Natural killer cell treated with Interleukin-12 subunit alpha and Interleukin-12 subunit beta and Interleukin-15 and Interleukin-18, amount 100 ng/mL, for 72 hours (primary cell): ENCODE data around the gene CSF2RB. TPM values are rescaled to one million over a fixed set of nuclear protein-coding genes. Genes with fewer than 3 reads are reported as not detected.

Experiments used
- ATAC-seq, 2 donors: fragments of 150-1000 bp; cut with Tn5 transposase in 1 of 2; sonication (Bioruptor Pico), chemical (Tn5 transposase) in 1 of 2; 2 replicates each; pipeline ENCODE4 v1.10.0; 2021
- DNase-seq: peaks from one replicate; pipeline ENCODE4 v3.0.0; 2022; ENCODE audit warnings: low spot score
- H3K27ac Mint-ChIP-seq, 2 donors: 1 replicate in 1 of 2; 2 replicates in 1 of 2; pipeline ENCODE4 v1.8.0; 2022; ENCODE audit warnings: mixed read lengths in 2 of 2, mild to moderate bottlenecking in 1 of 2, moderate library complexity in 1 of 2
- H3K27me3 Mint-ChIP-seq, 2 donors: 1 replicate in 1 of 2; 2 replicates in 1 of 2; pipeline ENCODE4 v1.8.0; 2022; ENCODE audit warnings: mixed read lengths in 2 of 2
- H3K36me3 Mint-ChIP-seq: one replicate; pipeline ENCODE4 v1.8.0; 2022; ENCODE audit warnings: mixed read lengths
- H3K4me1 Mint-ChIP-seq, 2 donors: 1 replicate in 1 of 2; 2 replicates in 1 of 2; pipeline ENCODE4 v1.8.0; 2022; ENCODE audit warnings: low read depth in 2 of 2, mixed read lengths in 2 of 2, mild to moderate bottlenecking in 1 of 2
- H3K4me3 Mint-ChIP-seq: one replicate; pipeline ENCODE4 v1.8.0; 2022; ENCODE audit warnings: mixed read lengths
- H3K9me3 Mint-ChIP-seq: 2 replicates; pipeline ENCODE4 v1.8.0; 2022; ENCODE audit warnings: mixed read lengths
- total RNA-seq, 2 donors: library from RNA; stranded (reverse); gene quantifications; one replicate each; pipeline ENCODE4 v1.2.3, GENCODE V29; 2022

Gene CSF2RB
- total RNA-seq, 2 donors from 2014 or later = 5.0 to 47.9 TPM

DNA sequence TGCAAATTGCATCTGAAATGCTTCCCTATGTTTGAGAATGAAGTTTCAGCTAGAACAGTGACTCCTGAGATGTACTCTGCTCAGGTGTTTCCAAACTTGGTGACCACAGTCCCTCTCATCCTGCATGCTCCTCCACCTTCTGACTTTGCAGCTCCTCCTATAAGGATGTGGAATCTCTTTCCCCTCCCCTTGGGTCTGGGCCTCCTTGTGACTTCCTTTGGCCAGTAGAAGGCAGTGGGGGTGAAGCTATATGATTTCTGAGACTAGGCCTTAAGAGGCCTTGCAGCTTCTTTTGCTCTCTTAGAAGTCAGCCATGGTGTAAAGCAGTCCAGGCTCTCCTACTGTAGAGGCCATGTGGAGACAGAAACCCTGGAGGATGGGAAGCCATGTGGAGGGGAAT is 50.7 kb downstream of the CSF2RB start:
- H3K36me3 Mint-ChIP-seq = no peaks in the 10 kb centered on the region
- peaks cover 0 to 3% of the 10 kb centered on the region in 2 donors for H3K4me1 Mint-ChIP-seq
- peak overlapping the region in 1 of 2 donors; percentile 32 for H3K27ac Mint-ChIP-seq
- no peaks in the 10 kb centered on the region for H3K9me3 Mint-ChIP-seq
- peaks cover 16 to 34% of the 10 kb centered on the region in 2 donors for H3K27me3 Mint-ChIP-seq
- no peak for ATAC-seq
- no peak overlapping the region for H3K4me3 Mint-ChIP-seq
- DNase-seq = no peak

DNA sequence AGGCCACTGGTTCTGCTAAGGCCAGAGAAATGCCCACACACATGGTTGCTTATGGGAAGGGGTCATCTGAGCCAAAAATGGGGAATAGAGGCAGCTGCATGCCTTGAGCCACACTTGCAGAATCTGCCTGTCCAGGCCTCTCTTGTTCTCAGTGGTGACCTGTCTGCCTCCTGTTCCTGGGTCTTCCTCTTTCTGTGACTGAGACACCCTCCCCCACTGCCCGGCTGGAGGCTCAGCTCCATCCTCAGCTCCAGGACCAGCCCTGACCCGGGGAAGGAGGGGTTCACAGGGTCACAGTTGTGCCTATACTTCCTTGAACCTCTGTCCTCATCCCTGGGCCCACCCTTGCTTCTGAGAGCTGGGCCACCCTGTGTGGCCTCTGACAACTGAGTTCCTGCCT is 52.3 kb downstream of the CSF2RB start:
- Mint-ChIP-seq H3K27me3 (peaks cover 15 to 27% of the 10 kb centered on the region in 2 donors), H3K9me3 (no peaks in the 10 kb centered on the region), H3K36me3 (no peaks in the 10 kb centered on the region), H3K4me3 (no peak overlapping the region), H3K27ac (no peak overlapping the region), H3K4me1 (peaks cover 0 to 3% of the 10 kb centered on the region in 2 donors)
- no peak for DNase-seq
- no peak for ATAC-seq

DNA sequence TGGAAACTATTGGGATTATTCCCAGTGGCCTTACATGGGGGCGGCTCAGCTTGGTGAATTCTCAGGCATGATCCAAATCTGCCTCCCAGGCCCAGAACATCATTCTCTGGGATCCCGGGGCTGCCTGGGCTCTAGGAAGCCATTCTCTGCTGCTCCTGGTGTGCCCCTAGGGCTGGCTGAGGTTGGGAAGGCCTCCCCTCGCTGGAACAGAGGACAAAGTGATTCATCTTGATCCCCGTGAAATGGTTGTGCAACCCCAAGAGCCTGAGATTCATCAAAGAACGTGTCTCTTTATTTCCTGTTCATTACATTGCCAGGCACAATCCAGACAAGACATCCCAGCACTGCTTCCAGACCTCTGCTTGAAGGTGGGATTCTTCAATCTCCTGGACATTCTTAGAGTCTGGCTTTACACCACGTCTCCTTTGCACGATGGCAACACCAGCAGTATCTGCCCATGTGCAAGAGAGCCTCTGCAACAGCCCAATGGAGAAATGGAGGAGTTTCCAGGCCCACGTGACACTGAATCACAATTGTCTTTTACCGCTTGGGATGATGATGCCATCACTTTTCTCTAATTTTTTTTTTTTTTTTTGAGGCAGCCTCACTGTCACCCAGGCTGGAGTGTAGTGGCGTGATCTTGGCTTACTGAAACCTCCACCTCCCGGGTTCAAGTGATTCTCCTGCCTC is 53.6 kb downstream of the CSF2RB start:
- Mint-ChIP-seq H3K36me3 (no peaks in the 10 kb centered on the region), H3K9me3 (no peaks in the 10 kb centered on the region), H3K4me3 (no peak overlapping the region), H3K4me1 (peaks cover 0 to 3% of the 10 kb centered on the region in 2 donors), H3K27ac (no peak overlapping the region), H3K27me3 (peaks cover 6 to 14% of the 10 kb centered on the region in 2 donors)
- DNase-seq (no peak), ATAC-seq (peak; percentile 32 to 41)

GRCh38 chr22:36968249-36968964 is 55.0 kb downstream of the CSF2RB start:
- peaks cover 4 to 8% of the 10 kb centered on the region in 2 donors for H3K27me3 Mint-ChIP-seq
- H3K4me1 Mint-ChIP-seq = peaks cover 0 to 3% of the 10 kb centered on the region in 2 donors
- H3K27ac Mint-ChIP-seq = peak overlapping the region in 1 of 2 donors; percentile 5
- H3K36me3 Mint-ChIP-seq = no peaks in the 10 kb centered on the region
- no peaks in the 10 kb centered on the region for H3K9me3 Mint-ChIP-seq
- no peak for ATAC-seq
- no peak for DNase-seq
- peak overlapping the region; percentile 7 for H3K4me3 Mint-ChIP-seq

DNA sequence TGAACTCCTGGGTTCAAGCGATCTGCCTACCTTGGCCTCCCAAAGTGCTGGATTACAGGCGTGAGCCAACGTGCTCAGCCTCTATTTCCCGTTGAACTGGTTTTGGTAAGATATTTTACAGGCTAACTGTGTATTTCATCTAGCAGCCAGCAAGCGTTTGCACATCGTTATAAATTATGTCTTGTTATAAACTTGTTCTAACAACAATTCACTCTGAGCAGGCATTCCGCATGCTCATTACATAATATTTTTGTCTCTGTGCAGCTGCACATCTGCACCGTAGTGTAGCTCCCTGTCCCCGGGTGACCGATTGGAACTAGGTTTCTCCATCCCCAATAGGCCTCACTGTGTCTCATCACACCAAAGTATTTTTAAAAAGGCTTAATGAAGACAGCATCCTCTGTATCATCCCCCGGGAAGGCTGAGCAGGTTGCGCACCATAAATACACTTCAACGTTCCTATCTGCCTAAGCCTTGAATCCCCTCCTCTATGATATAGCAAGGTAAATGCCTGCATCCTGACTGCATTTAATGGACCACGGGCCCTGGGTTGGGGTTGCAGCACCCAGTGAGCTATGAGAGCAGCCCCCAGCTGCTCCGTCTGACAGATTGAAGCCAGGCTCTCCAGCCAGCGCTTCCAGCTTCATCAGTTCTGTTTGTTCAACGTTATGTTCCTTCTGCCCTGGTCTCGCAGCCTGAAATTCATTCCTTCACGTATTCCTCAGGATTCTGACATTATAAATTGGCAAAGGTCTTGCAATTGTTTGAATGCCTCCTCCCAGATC is 58.1 kb downstream of the CSF2RB start:
- DNase-seq = no peak
- Mint-ChIP-seq H3K4me1 (no peaks in the 10 kb centered on the region), H3K9me3 (no peaks in the 10 kb centered on the region), H3K27me3 (peaks cover 6 to 8% of the 10 kb centered on the region in 2 donors), H3K4me3 (no peak overlapping the region), H3K36me3 (no peaks in the 10 kb centered on the region), H3K27ac (peak overlapping the region in 1 of 2 donors; percentile 8)
- ATAC-seq = no peak

DNA sequence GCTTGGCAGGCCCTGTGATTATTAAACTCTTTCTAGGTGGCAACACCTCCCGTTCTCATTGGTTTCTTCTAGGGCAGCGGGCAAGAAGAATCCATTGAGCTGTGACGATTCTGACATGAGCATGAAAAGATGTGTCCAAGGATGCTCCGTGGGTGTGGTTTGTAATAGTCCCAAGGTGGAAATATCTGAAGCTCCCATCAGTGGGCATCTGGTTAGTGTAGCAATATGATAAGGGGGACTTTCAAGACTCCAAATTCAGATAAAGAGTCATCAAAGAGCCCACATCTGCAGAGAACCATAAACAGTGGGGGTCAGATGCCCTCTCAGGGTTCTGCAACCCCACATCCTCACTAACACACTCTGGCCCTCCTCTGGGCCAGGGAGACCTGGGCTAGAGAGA is 63.2 kb downstream of the CSF2RB start:
- Mint-ChIP-seq H3K4me3 (no peak overlapping the region), H3K36me3 (no peaks in the 10 kb centered on the region), H3K9me3 (no peaks in the 10 kb centered on the region), H3K27ac (peak overlapping the region; percentile 86 to 89), H3K27me3 (peaks cover 0 to 2% of the 10 kb centered on the region in 2 donors), H3K4me1 (peaks cover 11 to 12% of the 10 kb centered on the region in 2 donors)
- DNase-seq = peak; percentile 3
- ATAC-seq = no peak

DNA sequence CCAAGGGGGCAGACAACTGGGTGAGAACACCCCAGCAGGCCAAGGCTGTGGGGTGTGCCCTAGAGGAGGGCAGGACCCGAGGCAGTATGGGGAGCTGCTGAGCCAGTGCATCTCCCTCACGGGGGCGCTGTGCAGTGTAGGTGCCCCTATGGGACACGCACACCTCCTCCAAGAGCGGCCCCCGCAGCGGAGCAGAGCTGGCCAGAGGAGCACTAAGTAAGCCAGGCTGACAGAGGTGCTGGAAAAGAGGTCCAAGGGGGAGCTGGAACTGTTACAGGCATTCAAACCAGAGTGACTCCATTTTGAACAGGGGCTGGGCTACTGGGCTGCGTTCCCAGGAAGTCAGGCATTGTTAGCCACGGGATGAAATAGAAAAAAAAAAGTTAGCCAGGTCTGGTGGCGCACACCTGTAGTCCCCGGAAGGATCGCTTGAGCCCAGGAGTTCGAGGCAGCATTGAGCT is 64.0 kb downstream of the CSF2RB start:
- ATAC-seq = peak; percentile 80 to 86
- H3K27me3 Mint-ChIP-seq = peaks cover 5 to 7% of the 10 kb centered on the region in 2 donors
- peak overlapping the region; percentile 95 for H3K4me3 Mint-ChIP-seq
- no peaks in the 10 kb centered on the region for H3K36me3 Mint-ChIP-seq
- peak; percentile 74 for DNase-seq
- peak overlapping the region; percentile 86 to 89 for H3K27ac Mint-ChIP-seq
- no peaks in the 10 kb centered on the region for H3K9me3 Mint-ChIP-seq
- peaks cover 11 to 12% of the 10 kb centered on the region in 2 donors for H3K4me1 Mint-ChIP-seq

DNA sequence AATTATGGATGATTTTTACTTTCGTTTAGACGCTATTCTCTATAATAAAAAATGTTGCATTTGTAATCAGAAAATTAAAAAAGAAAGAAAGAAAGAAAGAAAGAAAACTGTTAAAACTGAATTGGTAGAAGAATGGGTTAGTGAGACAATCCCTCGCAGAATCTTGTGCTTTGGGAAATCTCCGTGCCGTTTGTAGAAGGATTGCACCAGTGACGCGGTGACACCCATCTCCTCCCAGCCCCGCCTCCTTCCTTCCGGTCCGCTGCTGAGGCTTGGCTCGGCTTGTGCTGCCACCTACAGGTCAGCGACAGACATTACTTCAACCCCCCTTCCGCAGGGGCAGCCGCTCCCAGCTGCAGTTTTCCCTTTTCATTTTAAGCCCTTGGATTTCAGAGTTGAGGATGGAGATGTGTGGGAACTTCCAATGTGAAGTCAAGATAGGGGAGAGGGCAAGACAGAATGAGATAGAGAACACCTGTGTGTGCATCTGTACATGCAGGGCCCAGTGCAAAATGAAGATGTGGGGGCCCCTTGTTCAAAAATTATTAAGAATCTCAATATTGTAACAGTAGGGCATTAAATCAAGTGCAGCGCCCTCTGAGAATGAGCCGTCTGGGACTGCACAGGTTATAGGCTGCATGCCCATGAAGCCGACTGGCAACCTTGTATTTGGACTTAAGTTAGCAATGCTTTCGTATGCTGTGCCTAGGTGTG is 64.7 kb downstream of the CSF2RB start:
- no peaks in the 10 kb centered on the region for H3K36me3 Mint-ChIP-seq
- H3K9me3 Mint-ChIP-seq = no peaks in the 10 kb centered on the region
- peaks cover 11 to 12% of the 10 kb centered on the region in 2 donors for H3K27me3 Mint-ChIP-seq
- peak overlapping the region; percentile 86 to 89 for H3K27ac Mint-ChIP-seq
- H3K4me3 Mint-ChIP-seq = peak overlapping the region; percentile 95
- H3K4me1 Mint-ChIP-seq = peaks cover 11 to 12% of the 10 kb centered on the region in 2 donors
- peak; percentile 94 to 97 for ATAC-seq
- DNase-seq = peak; percentile 93

GRCh38 chr22:36979016-36979910 is 65.8 kb downstream of the CSF2RB start:
- Mint-ChIP-seq H3K27ac (no peak overlapping the region), H3K4me3 (no peak overlapping the region), H3K36me3 (no peaks in the 10 kb centered on the region), H3K4me1 (peaks cover 11 to 12% of the 10 kb centered on the region in 2 donors), H3K9me3 (no peaks in the 10 kb centered on the region), H3K27me3 (peaks cover 13 to 18% of the 10 kb centered on the region in 2 donors)
- ATAC-seq (no peak), DNase-seq (peak; percentile 35)

GRCh38 chr22:36981247-36981775 is 67.9 kb downstream of the CSF2RB start:
- peaks cover 5% of the 10 kb centered on the region for H3K36me3 Mint-ChIP-seq
- no peak overlapping the region for H3K27ac Mint-ChIP-seq
- peaks cover 11 to 12% of the 10 kb centered on the region in 2 donors for H3K4me1 Mint-ChIP-seq
- no peak overlapping the region for H3K4me3 Mint-ChIP-seq
- H3K27me3 Mint-ChIP-seq = peaks cover 13 to 18% of the 10 kb centered on the region in 2 donors
- DNase-seq (no peak), ATAC-seq (no peak)
- H3K9me3 Mint-ChIP-seq = peaks cover 3% of the 10 kb centered on the region

DNA sequence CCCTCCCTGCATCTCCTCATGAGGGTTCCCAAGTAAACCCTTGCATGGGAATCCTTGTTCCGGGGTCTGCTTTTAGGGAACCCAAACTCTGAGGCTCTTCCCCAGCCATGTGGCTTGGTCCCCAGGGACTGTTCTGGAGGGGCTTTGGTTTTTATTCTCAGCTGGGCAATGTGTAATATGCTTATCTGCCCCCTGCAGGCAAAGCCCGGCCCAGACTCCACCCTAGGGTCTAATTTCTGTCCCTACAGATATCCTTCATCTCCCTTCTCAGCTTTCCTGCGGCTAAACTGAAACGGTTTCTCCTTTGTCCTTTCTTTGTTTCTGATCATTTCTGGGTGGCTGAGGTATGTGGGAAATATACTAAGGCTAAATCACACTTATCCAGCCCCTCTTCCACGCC is 68.7 kb downstream of the CSF2RB start:
- no peak overlapping the region for H3K4me3 Mint-ChIP-seq
- DNase-seq (no peak), ATAC-seq (no peak)
- H3K27me3 Mint-ChIP-seq = peaks cover 16 to 18% of the 10 kb centered on the region in 2 donors
- H3K4me1 Mint-ChIP-seq = peaks cover 9 to 12% of the 10 kb centered on the region in 2 donors
- peaks cover 6% of the 10 kb centered on the region for H3K36me3 Mint-ChIP-seq
- H3K27ac Mint-ChIP-seq = no peak overlapping the region
- peaks cover 7% of the 10 kb centered on the region for H3K9me3 Mint-ChIP-seq

DNA sequence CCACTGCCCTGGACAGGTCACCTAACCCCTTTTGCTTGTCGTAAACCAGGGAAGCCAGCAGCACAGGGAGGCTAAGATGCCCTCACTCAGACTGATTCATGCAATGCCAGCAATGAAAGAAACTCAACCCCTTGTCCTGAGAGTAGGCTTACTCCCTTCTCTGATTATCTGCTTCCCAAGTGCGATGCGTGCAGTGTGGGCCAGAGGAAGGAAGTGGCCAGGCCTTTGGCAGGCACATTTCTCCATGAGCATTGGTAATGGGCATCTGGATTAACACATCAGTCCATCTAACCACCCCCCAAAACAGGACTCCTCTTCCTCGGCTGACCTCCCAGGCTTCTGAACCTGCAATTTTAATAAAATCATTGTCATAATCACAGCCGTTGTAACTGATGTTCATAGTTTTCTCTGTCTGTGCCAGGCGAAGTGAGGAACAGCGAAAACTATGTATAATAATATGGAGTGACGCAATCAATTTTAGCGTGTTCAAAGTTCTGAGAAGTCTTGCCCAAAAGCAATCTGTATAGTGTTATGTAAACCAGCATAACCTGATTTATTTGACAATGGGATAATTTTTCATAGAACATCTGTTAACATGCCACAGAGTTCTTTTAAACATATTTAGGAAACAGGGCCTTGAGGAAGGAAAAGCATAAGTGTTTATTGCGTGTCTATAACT is 71.9 kb downstream of the CSF2RB start:
- Mint-ChIP-seq H3K36me3 (peaks cover 6% of the 10 kb centered on the region), H3K27me3 (peaks cover 18 to 27% of the 10 kb centered on the region in 2 donors), H3K9me3 (peaks cover 7% of the 10 kb centered on the region), H3K4me1 (no peaks in the 10 kb centered on the region), H3K27ac (no peak overlapping the region), H3K4me3 (no peak overlapping the region)
- DNase-seq = no peak
- no peak for ATAC-seq
